BLaER1 treated with 17β-estradiol and CSF1 and Interleukin-3, amounts not matched to agents 10 nM and 100 nM (cell line): ENCODE measurements around the gene KIF2C.

ENCODE experiments used
- H3K27ac ChIP-seq, 11 experiments: shearing (Covaris generic); formaldehyde crosslinking; 2 replicates each; pipeline ENCODE4 v1.8.1; 2022
- H3K27me3 ChIP-seq, 11 experiments: shearing (Covaris generic); formaldehyde crosslinking; 2 replicates each; pipeline ENCODE4 v1.8.1; 2022
- H3K36me3 ChIP-seq, 11 experiments: shearing (Covaris generic); formaldehyde crosslinking; 2 replicates each; pipeline ENCODE4 v1.8.1; 2022
- H3K4me1 ChIP-seq, 10 experiments: shearing (Covaris generic); formaldehyde crosslinking; 2 replicates each; pipeline ENCODE4 v1.8.1; 2022
- H3K4me2 ChIP-seq, 11 experiments: shearing (Covaris generic); formaldehyde crosslinking; 2 replicates each; pipeline ENCODE4 v1.8.1; 2022
- H3K4me3 ChIP-seq, 10 experiments: shearing (Covaris generic); formaldehyde crosslinking; 2 replicates each; pipeline ENCODE4 v1.8.1; 2022
- H3K9ac ChIP-seq, 11 experiments: shearing (Covaris generic); formaldehyde crosslinking; 2 replicates each; pipeline ENCODE4 v1.8.1; 2022
- H3K9me3 ChIP-seq, 11 experiments: shearing (Covaris generic); formaldehyde crosslinking; replicated peaks in 1 of 11; 2 replicates each; pipeline ENCODE4 v1.8.1; 2022
- H4K20me1 ChIP-seq, 11 experiments: shearing (Covaris generic); formaldehyde crosslinking; 2 replicates each; pipeline ENCODE4 v1.8.1; 2022
- Cebpa-rat ChIP-seq, 11 experiments: shearing (Covaris generic); IDR thresholded peaks; 2 replicates each; pipeline ENCODE4 v1.8.1; 2022

The KIF2C gene

DNA sequence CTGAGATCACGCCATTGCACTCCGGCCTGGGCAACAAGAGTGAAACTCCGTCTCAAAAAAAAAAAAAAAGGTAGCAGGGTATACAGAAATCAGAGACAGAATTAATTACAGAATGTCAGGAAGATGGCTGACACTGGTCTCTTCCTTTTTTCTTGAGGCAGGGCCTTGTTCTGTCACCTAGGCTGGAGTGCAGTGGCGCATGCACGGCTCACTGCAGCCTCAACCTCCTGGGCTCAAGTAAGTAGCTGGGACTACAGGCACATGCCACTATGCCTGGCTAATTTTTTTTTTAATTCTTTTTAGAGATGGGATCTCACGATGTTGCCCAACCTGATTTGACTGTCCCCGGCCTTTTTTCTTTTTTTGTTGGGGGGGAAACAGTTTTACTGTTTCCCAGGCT lies 25.1 kb upstream of the KIF2C start:
- Histone ChIP-seq H3K9me3 (no peaks in the 10 kb centered on the region), H3K27me3 (no peaks in the 10 kb centered on the region), H4K20me1 (no peaks in the 10 kb centered on the region; a peak in 1 of 22 replicates), H3K4me1 (peaks cover 33 to 56% (median 50%) of the 10 kb centered on the region in 10 experiments), H3K4me3 (no peak overlapping the region), H3K27ac (peak overlapping the region in 4 of 11 experiments; percentile 17 to 34 (median 25); a peak in 3 of 22 replicates), H3K36me3 (no peaks in the 10 kb centered on the region), H3K9ac (0 out of 22 replicates have a peak overlapping the region, but pooled peaks of 1 of the 11 experiments have one; percentile 1), H3K4me2 (peak overlapping the region; percentile 5 to 70 (median 54); a peak in 15 of 22 replicates)
- no peak for TF ChIP-seq Cebpa-rat (IDR thresholded peaks at IDR 0.05)

DNA sequence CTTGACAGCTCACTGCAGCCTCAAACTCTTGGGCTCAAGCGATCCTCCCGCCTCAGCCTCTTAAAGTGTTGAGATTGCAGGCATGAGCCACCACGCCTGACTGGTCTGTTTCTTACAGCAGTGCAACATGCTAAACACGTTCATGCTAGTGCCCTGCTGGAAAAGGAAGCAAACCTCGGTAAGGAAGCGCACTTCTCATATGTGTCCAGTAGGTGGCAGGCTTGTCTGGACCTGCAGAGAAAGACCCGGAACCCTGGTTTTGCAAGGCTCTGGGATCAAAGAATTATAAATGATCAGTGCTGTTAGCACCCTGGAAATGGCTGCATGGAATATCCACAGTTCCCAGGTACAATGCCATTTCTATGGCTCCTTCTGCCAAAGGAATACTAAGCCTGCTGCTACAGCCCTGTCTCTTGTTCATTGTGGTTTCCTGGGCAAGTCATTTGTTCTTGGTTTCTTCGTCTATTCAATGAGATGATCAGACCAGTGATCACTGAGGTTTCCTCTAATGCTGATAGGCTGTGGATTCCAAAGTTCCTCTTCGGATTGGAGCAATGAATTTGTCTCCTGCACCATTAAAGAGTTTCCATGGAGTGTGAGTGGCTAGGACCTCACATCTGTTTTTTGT lies 24.6 kb upstream of the KIF2C start:
- peak overlapping the region in 5 of 11 experiments; percentile 11 to 34 (median 25); a peak in 3 of 22 replicates for H3K27ac ChIP-seq
- H3K27me3 ChIP-seq = no peaks in the 10 kb centered on the region
- no peaks in the 10 kb centered on the region; a peak in 1 of 22 replicates for H4K20me1 ChIP-seq
- H3K36me3 ChIP-seq = no peaks in the 10 kb centered on the region
- no peak for TF ChIP-seq Cebpa-rat (IDR thresholded peaks at IDR 0.05)
- H3K9me3 ChIP-seq = no peaks in the 10 kb centered on the region
- H3K9ac ChIP-seq = 0 out of 22 replicates have a peak overlapping the region, but pooled peaks of 1 of the 11 experiments have one; percentile 1
- peak overlapping the region; percentile 5 to 70 (median 57); a peak in 20 of 22 replicates for H3K4me2 ChIP-seq
- H3K4me3 ChIP-seq = no peak overlapping the region
- peaks cover 38 to 60% (median 55%) of the 10 kb centered on the region in 10 experiments for H3K4me1 ChIP-seq

DNA sequence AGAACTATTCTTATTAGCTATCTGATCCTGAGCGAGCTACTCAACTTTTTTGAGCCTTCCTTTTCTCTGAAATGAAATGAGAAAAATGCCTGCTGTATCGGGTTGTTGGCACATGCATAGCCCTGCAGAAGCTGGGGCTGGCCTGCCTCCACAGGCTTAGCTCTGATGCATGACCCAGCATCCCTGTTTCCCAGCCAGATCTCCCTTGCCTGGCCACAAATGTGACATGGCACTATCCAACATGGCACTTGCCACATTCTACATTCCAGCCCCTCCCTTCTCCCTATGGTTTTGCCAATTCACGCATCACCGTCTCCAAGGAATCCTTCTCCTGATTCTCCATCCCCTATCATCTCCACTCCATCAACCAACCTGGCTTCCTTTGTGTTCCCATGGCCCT lies 22.5 kb upstream of the KIF2C start:
- Histone ChIP-seq H3K4me3 (no peak overlapping the region), H3K9ac (no peak overlapping the region), H3K4me2 (peak overlapping the region in 6 of 11 experiments; percentile 1 to 32 (median 16); a peak in 6 of 22 replicates), H3K4me1 (peaks cover 57 to 76% (median 66%) of the 10 kb centered on the region in 10 experiments), H3K27ac (no peak overlapping the region), H3K9me3 (no peaks in the 10 kb centered on the region), H3K27me3 (no peaks in the 10 kb centered on the region), H3K36me3 (no peaks in the 10 kb centered on the region), H4K20me1 (no peaks in the 10 kb centered on the region; a peak in 1 of 22 replicates)
- no peak for TF ChIP-seq Cebpa-rat (IDR thresholded peaks at IDR 0.05)

DNA sequence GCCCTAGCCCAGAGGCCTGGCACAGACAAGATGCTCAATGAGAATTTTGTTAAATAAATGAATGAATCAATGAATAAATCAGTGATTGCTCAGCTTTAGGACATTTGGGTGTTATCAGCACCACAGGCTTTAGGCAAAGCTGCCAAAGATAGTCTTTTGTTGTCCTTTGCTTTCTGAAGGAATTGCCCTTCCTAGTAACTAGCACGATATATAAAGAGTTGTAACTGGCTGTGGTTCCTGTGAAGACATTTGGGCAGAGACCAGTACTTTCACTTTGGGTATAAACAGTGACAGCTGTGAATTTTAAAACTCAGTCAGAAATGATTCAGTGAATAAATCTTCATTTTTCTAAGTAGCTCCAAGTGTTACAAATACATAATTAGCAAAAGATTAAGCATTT lies 22.0 kb upstream of the KIF2C start:
- no peaks in the 10 kb centered on the region; a peak in 1 of 22 replicates for H4K20me1 ChIP-seq
- no peak overlapping the region for H3K27ac ChIP-seq
- no peak overlapping the region for H3K4me3 ChIP-seq
- H3K4me1 ChIP-seq = peaks cover 62 to 81% (median 71%) of the 10 kb centered on the region in 10 experiments
- H3K4me2 ChIP-seq = peak overlapping the region in 6 of 11 experiments; percentile 1 to 32 (median 16); a peak in 6 of 22 replicates
- H3K27me3 ChIP-seq = no peaks in the 10 kb centered on the region
- H3K9me3 ChIP-seq = no peaks in the 10 kb centered on the region
- no peaks in the 10 kb centered on the region for H3K36me3 ChIP-seq
- H3K9ac ChIP-seq = no peak overlapping the region
- no peak for TF ChIP-seq Cebpa-rat (IDR thresholded peaks at IDR 0.05)

DNA sequence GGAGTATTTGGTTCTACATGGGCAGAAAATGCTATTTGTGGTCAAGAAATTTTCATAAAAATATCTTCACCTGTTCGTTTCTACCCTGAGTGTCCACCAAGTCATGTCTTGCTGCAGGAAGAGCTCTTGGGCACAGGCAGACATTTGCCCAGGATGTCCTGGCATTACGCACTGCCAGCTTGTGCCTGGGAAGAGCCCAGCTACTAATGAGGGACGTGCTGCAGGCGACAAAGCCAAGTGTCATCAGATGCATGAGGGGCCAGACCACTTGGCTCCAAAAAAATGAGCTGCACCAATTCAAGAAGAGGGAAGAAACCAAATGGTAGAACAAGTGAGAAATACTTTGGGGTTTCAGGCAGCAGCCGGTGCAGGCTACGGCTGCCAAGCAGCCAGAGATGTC lies 21.5 kb upstream of the KIF2C start:
- no peaks in the 10 kb centered on the region for H3K9me3 ChIP-seq
- H3K27ac ChIP-seq = no peak overlapping the region
- no peak for TF ChIP-seq Cebpa-rat (IDR thresholded peaks at IDR 0.05)
- no peak overlapping the region for H3K9ac ChIP-seq
- H4K20me1 ChIP-seq = no peaks in the 10 kb centered on the region; a peak in 1 of 22 replicates
- H3K27me3 ChIP-seq = no peaks in the 10 kb centered on the region
- H3K36me3 ChIP-seq = no peaks in the 10 kb centered on the region
- peak overlapping the region in 3 of 11 experiments; percentile 1 to 32 (median 4); a peak in 2 of 22 replicates for H3K4me2 ChIP-seq
- H3K4me3 ChIP-seq = no peak overlapping the region
- H3K4me1 ChIP-seq = peaks cover 62 to 81% (median 71%) of the 10 kb centered on the region in 10 experiments

DNA sequence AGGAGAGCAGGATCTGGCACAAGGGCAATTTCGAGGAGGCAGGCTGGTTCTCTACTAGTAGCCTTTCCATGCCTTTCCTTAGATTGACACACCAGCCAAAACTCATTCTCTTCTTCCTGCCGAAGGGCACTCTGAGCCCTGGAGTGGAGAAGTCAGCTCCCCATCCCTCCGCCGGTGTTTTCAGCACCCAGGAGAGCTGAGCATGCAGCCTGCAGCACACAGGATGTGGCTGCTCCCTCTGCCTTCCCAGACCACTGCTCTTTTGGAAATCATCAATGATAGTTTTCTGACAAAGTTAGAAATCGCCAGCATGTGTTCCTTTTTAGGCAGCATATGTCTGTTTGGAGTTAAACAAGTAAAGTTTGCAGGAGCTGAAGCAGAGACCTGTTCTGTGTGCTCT lies 20.3 kb upstream of the KIF2C start:
- H3K4me3 ChIP-seq = no peak overlapping the region
- peaks cover 64 to 84% (median 72%) of the 10 kb centered on the region in 10 experiments for H3K4me1 ChIP-seq
- peaks cover 0 to 3% (median 0%) of the 10 kb centered on the region in 11 experiments; a peak in 1 of 22 replicates for H3K9me3 ChIP-seq
- H3K36me3 ChIP-seq = no peaks in the 10 kb centered on the region
- H3K4me2 ChIP-seq = peak overlapping the region; percentile 24 to 87 (median 45); a peak in 21 of 22 replicates
- H3K27me3 ChIP-seq = no peaks in the 10 kb centered on the region
- H4K20me1 ChIP-seq = no peaks in the 10 kb centered on the region; a peak in 1 of 22 replicates
- no peak for TF ChIP-seq Cebpa-rat (IDR thresholded peaks at IDR 0.05)
- H3K9ac ChIP-seq = no peak overlapping the region
- H3K27ac ChIP-seq = no peak overlapping the region

DNA sequence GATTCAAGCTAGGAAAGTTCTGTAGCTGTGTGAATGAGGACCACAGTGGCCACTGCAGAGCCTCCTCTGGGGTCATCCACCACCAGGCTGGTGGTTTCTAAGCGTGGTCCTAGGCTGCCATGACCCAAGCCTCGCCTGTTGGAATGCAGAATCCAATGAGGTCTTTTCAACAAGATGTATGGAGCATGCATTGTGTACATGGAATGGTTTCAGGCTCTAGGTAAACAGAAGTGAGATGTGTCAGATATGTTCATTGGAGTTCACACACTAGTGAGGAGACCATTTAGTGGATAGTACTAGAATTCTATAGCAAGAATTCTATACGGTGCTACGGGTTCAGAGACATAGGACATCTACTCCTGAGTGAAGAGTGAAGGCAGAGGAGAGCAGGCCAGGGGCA lies 19.4 kb upstream of the KIF2C start:
- no peak for TF ChIP-seq Cebpa-rat (IDR thresholded peaks at IDR 0.05)
- Histone ChIP-seq H3K4me2 (peak overlapping the region in 9 of 11 experiments; percentile 4 to 87 (median 51); a peak in 17 of 22 replicates), H4K20me1 (no peaks in the 10 kb centered on the region; a peak in 1 of 22 replicates), H3K9me3 (peaks cover 0 to 7% (median 0%) of the 10 kb centered on the region in 11 experiments; a peak in 2 of 22 replicates), H3K9ac (no peak overlapping the region), H3K36me3 (no peaks in the 10 kb centered on the region), H3K4me1 (peaks cover 64 to 84% (median 70%) of the 10 kb centered on the region in 10 experiments), H3K27ac (no peak overlapping the region), H3K27me3 (no peaks in the 10 kb centered on the region), H3K4me3 (no peak overlapping the region)

DNA sequence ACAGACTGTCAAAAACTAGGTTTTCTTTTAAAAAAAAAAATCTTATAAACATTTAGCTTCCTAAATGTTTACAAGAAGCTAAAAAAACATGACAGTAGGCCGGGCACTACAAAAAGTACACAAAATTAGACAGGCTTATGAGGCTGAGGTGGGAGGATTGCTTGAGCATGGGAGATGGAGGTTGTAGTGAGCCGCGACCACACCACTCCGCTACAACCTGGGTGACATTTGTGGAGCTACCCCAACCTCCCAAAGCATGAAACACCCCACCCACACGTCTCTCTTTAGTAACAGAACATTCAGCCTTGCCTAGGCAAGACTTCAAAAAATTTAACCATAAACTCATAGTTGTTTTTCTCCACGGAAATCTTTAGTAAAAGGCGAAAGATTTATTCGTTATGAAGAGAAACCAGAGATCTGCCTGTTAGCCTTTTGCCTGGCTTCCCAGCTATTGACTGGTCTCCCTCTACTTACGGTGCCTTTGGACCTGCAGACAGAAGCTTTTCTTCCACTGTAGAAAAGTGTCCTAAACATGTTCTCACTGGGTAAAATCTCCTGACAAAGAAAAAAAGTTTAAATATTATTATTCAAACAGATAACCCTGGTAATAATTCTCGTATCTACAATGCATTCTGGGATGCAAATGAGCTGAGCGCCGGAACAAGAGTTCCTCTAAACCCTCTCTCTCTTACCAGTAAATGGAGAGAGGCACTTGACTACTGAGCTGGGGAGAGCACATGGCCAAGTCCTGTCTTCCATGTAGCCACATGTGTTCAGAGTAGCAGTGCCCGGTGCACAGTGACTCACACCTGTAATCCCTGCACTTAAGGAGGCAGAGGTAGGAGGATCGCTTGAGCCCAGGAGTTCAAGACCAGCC lies 17.9 kb upstream of the KIF2C start:
- Histone ChIP-seq H3K4me2 (peak overlapping the region; percentile 16 to 94 (median 76); a peak in 20 of 22 replicates), H3K4me1 (peaks cover 60 to 90% (median 70%) of the 10 kb centered on the region in 10 experiments)

More for the DNA sequence above, 17.9 kb upstream of the KIF2C start:
- H3K9me3 ChIP-seq = peaks cover 0 to 7% (median 0%) of the 10 kb centered on the region in 11 experiments; a peak in 2 of 22 replicates
- no peaks in the 10 kb centered on the region for H3K27me3 ChIP-seq
- no peak overlapping the region; a peak in 2 of 20 replicates for H3K4me3 ChIP-seq
- no peaks in the 10 kb centered on the region for H3K36me3 ChIP-seq
- no peak for TF ChIP-seq Cebpa-rat (IDR thresholded peaks at IDR 0.05)
- H3K9ac ChIP-seq = peak overlapping the region; percentile 68 to 78 (median 73); a peak in 21 of 22 replicates
- no peaks in the 10 kb centered on the region; a peak in 1 of 22 replicates for H4K20me1 ChIP-seq
- H3K27ac ChIP-seq = peak overlapping the region; percentile 72 to 91 (median 85); a peak in 21 of 22 replicates
